Activated effector memory CD4-positive, alpha-beta T cell treated with Interleukin-2 at 50 U/mL for 16 hours (primary cell): ENCODE data around the gene HSD17B8.

Source experiments
- DNase-seq: peaks from one replicate; pipeline ENCODE4 v3.0.0-alpha.2; 2020

HSD17B8 gene

DNA sequence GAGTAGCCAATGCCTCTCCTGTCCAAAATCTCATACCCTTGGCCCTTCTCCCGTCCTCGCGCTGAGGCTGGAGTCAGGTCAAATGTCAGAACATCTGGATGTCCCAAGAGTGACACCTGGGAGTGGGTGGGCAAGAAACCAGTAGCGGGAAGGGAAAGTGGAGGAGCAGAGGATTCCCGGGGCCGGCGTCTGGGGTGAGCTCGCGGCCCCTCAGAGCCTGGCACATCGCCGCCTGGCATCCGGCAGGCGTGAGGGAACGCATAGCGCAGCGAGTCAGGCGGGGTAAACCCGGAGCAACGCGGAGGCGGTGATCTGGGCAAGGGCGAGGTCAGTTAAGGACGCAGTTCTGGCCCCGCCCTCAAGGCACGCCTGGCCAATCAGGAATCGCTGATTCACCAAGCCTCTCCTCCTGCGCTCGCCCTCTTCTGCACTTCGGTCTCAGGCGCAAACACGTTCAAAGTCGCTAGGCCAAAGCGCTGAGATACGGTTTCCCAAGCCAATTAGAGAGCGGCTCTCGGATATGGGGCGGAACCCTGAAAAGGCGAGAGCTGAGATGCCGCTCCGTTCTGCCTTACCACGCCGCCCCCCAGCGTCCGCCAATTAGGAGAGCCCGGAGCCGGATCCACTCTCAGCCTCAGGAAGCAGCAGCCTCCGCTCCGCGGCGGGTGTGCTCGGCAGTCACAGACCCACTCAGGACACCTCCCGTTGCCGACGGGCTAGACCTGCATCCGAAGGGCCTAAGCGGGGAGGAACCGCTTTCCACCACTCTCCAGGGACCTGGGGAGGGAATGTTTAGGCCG is 44.7 kb downstream of the HSD17B8 start:
- peak; percentile 94 for DNase-seq

DNA sequence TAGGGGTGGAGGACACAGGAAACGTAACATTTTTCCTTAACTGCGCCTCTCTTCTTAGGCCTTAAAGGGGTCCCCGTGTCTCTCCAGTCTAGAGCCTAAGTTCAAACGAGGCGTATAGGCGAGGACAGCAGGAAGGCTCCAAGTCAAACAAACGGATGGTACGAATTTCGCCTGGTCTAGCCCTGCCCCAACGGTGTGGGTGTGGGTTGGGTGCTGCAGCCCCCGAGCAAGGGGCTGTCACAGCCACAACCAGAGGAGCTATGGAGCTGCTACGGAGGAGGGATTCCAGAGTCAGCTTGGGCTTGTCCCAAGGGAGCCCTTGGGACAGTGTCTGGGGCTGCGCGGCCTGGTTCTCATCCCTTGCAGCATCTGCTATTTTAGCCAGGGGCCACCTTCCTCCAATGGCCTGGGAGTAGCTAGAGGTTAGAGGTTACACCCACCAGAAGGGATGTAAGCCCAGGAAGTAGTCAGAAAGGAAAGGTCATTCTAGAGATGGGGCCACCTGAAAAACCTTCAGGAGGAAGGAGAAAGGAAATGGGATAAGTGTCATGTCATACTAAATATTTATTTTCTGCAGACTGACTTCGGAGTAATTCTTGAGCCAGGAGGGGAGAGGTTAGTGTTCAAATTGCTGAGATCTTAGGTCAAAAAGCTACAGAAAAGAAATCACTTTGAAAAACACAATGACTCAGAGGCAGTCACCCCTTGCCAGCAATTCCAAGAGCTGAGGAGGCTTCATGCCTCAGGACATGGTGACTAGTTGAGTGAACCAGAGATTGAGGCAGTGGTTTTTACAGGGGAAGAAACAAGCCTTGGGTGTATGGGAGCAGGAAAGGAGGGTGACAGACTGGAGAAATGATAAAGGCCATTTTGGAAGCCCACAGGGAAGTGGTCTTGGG is 45.5 kb downstream of the HSD17B8 start:
- no peak for DNase-seq

DNA sequence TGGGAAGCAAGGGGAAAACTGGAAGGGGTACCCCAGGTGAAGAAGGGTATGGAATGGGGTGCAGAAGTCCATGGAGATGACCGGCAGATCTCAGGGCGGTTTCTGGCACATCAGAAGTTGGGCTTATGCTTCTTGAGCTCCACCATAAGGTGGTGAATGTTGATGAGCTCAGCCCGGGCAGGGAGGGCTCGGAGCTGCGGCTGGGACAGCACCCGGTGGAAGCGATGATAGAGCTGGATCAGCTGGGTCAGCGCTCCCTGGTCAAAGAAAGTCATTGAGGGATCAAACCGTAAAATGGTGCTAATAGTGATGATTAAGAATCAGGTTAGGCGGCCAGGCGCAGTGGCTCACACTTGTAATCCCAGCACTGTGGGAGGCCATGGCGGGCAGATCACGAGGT is 46.3 kb downstream of the HSD17B8 start:
- no peak for DNase-seq

DNA sequence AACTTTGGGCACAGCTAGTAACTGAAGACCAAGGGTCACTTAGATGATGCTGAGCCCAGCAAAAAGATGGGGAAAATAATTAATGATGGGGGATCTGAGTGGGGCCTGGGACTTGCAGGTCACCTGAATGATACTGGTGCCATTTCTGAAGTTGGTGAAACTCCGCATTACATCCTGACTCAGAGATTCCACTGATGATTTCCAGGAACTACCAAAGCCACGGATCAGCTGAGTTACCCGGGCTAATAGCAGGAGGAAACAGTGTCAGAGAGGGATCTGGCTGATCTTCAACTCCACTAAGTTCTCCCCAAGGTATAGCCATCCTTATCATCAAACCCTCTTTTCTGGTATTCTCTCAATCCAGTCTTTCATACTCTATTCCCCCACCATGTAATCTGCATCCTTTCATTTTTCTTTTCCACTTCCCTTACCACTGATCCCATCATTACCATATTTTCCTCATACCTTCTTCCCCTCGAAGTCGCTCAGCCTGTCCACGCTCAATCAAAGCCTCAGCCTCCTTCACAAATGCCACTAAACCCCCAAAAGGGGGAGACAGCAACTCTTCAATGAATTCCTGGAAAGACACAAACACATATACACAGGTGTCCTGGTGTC is 47.0 kb downstream of the HSD17B8 start:
- DNase-seq = no peak

DNA sequence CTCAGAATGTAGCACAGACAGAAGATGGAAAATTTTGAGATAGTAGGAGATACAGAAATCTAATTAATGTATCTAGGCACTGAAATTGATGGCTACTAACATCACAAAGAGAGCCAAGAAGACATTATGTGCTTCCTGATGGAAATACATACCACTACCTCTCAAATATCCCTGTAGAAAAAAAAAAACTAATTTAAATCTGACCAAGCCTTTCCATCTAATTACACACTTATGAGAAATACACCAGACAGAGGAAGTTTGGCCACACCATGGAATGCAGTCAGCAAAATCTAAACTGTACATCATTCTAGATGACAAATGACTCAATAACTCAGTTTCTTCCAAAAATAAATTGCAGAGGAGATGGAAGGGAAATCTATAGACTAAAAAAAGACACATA is 48.3 kb downstream of the HSD17B8 start:
- no peak for DNase-seq

DNA sequence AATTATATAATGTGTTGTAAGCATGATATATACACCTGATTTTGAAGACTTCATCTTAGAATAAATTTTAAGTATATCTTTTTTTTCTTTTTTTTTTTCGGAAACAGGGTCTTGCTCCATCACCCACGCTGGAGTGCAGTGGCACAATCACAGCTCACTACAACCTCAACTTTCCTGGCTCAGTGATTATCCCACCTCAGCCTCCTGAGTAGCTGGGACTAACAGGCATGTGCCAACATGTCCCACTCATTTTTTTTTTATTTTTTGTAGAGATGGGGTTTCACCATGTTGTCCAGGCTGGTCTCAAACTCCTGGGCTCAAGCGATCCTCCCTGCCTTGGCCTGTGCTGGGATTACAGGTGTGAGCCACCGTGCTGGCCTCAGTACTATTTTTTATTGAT is 50.1 kb downstream of the HSD17B8 start:
- no peak for DNase-seq
